WTC11 (cell line): ENCODE results near the gene GALNT7.

Experiments
- CREB1 ChIP-seq: sonication (generic); formaldehyde crosslinking; IDR thresholded peaks from 2 replicates; pipeline ENCODE4 v1.8.0; 2023; ENCODE audit warnings: mild to moderate bottlenecking, missing genetic modification reagents
- TF ChIP-seq, protein P1 (sequence below): sonication (generic); formaldehyde crosslinking; IDR thresholded peaks from 2 replicates; pipeline ENCODE4 v1.8.0; 2022; ENCODE audit warnings: mild to moderate bottlenecking, missing genetic modification reagents
- TF ChIP-seq, protein P2 (sequence below): fragments of 200-600 bp; IDR thresholded peaks from 2 replicates; pipeline ENCODE4 v1.8.0; 2022; ENCODE audit warnings: antibody characterized with exemption

DNA sequence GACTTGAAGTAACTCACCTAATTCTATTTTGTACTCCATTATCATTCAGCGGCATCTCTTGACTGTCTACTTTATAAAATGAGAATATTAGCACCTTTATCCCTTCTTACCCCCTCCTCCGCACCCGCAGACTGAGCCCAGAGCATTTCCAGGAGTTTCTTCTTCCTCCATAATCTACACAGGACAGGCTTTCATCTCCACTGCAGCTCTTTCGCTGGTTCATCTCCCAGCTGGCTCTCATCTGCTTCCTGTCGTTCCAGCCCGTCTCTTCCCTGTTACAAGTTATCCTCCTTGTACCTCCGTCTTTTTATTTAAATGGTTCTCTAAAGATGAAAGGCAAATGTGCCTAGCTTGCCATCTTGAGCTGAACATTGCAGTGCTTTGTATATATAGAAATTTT is 39.8 kb downstream of the GALNT7 start:
- TF ChIP-seq, protein P1, sequence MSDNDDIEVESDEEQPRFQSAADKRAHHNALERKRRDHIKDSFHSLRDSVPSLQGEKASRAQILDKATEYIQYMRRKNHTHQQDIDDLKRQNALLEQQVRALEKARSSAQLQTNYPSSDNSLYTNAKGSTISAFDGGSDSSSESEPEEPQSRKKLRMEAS (CRISPR knock-in tag) = no peak
- TF ChIP-seq, protein P2, sequence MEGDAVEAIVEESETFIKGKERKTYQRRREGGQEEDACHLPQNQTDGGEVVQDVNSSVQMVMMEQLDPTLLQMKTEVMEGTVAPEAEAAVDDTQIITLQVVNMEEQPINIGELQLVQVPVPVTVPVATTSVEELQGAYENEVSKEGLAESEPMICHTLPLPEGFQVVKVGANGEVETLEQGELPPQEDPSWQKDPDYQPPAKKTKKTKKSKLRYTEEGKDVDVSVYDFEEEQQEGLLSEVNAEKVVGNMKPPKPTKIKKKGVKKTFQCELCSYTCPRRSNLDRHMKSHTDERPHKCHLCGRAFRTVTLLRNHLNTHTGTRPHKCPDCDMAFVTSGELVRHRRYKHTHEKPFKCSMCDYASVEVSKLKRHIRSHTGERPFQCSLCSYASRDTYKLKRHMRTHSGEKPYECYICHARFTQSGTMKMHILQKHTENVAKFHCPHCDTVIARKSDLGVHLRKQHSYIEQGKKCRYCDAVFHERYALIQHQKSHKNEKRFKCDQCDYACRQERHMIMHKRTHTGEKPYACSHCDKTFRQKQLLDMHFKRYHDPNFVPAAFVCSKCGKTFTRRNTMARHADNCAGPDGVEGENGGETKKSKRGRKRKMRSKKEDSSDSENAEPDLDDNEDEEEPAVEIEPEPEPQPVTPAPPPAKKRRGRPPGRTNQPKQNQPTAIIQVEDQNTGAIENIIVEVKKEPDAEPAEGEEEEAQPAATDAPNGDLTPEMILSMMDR = no peak
- TF ChIP-seq CREB1 (CRISPR knock-in tag) = no peak
